Epidermal melanocyte (primary cell): ENCODE results near the gene CUEDC1.

ENCODE experiments used
- DNase-seq: peaks from one replicate; pipeline ENCODE4 v3.0.0; 2011; ENCODE audit warnings: low spot score; ENCODE audit not compliant: insufficient read length

CUEDC1 gene

DNA sequence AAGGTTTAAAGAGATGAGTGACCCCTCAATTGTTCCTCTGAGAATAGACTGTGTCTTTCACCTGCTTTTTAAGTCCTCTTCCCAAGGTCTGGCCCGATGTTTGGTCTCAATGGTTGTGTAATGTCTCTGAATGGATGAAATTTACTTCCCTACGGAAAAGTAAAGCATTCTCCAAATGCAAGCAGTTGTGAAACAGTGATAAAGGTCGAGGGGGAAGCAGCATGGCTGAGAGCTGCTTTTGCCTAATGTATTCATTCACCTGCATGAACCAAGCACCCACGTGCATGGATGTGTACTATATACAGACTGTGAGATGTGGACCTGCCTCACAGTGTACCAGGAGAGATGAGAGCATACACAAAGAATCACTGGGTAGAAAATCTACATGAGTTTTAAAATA, 116.8 kb downstream of the CUEDC1 start:
- no peak for DNase-seq

DNA sequence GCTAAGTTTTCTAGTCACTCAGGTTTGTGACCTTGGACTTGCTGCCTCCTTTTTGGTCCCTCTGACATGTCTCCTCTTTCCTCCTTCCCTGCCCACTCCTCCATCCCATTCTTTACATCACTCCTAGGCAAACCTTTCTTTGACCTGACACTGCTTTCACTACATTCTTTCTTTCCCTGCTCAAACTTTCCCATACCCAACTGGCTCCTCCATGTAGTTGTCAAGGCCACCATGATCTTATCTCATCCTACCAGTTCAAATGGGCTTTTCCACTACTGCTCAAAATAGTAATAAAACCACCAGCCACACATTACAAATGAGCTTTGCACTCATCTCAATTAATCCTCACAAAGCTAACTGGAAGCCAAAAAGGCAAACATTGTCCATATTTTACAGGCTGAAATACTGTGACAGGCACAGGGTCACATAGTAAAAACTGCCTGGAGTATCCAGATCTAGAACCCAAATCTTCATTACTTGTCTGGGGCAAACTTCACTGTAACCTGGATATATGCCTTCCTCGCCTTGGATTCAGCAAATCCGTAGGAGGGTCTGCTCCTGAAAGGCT, 119.8 kb downstream of the CUEDC1 start:
- no peak for DNase-seq

DNA sequence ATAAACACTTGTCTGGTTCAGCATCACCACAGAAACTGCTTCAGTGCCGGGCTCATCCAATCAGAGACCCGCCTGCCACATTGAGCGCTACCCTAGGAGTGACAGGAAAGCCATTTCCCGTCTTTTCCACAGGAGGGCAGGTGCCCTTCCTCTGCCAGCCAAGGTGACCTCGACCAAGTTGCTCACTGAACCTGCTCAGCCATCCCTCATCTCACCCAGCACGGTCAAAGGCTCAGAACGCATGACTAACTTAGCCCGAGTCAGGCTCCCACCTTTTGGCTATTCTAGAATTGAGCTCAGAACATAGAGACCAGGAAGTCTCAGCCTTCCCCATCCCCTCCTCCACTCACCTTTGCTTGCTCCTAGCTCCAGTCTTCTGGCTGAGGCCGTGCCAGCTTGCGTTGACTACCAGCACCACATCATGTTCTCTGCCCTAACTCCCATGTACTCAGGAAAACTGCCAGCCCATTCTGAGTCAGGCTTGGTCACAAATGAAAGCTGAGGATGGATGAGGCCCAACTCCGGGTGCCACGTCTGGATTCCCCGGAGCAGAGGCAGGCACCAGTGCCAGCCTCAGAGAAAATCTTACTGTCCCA, 121.0 kb downstream of the CUEDC1 start:
- DNase-seq = no peak

GRCh38 chr17:57833179-57833939, 121.9 kb downstream of the CUEDC1 start:
- peak; percentile 49 for DNase-seq

DNA sequence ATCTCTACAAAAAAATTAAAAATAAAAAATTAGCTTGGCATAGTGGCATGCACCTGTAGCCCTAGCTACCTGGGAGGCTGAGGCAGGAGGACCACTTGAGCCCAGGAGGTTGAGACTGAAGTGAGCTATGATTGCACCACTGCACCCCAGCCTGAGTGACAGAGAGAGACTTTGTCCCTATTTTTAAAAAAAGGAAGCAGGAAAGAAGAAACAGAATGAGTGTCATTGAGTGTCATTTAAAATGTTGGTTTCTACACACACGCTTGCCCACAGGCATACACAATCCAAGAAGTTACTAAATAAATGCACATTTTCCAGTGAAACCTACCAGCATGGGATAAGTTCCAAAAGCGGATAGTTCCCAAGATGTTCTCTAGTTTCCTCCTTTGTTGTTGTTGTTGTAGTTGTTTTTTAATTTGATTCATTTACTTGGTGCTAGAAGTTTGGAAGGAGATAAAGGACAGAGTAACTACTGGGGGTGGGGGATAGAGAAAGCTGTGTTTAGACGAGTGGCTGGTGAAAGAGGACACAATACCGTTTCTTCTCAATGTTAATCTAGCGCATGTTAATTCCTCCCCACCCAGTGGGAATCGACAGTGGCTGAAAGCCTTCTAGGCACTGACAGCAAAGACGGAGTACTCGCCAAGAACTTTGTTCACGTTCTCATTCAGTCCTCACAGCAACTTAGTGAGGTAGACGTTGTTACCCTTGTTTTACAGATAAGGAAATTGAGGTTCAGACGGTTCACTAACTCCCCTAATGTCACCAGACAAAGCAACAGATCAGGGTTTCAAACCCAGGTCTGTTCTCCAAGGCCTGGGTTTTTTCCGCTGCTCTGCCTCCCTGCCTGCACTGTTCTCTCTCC, 122.7 kb downstream of the CUEDC1 start:
- DNase-seq = no peak

- DNase-seq = no peak
Measured at GRCh38 chr17:57830880-57831279, 124.3 kb downstream of the CUEDC1 start.

DNA sequence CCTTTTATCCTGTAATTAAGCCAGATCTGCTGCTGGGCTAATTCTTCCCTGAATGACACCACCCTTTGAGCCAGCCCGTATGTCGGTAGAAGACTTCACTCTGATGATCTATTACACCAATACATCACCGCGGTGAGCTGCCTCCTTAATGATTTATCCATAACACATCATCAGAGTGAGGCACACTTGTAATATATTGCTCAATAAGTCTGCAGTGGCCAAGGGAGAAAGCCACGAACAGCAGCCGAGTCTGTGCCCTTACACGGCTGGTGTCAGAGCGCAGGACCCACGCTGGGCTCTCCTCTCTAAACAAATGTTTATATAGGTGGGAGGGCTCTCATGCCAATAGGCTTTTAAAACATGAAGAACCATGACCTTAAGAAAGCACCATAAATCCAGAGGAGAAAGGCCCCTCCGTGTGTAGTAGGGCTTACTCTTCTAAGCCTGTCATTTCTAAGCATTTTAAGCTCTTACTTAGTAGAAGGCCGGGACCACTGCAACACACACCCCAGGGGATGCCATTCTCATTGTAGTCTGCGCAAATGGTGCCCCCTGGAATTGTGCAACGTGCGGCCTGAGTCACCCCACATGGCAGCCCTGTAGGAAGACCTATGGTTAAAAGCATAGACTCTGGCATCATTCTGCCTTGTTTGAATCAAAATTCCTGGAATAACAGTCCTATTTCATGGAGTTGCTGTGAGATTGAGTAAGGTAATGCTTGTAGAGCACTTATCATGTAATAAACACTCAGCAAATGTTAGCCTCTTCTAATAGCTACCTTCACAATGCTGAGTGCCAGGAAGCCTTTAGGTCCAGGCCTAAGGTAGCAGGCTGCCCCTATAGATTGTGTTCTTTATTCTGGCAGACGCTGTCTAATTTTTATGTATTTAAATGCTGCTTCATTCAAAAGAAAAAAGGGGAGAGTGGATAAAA, 131.5 kb downstream of the CUEDC1 start:
- no peak for DNase-seq

GRCh38 chr17:57819867-57820266, 135.3 kb downstream of the CUEDC1 start:
- no peak for DNase-seq

DNA sequence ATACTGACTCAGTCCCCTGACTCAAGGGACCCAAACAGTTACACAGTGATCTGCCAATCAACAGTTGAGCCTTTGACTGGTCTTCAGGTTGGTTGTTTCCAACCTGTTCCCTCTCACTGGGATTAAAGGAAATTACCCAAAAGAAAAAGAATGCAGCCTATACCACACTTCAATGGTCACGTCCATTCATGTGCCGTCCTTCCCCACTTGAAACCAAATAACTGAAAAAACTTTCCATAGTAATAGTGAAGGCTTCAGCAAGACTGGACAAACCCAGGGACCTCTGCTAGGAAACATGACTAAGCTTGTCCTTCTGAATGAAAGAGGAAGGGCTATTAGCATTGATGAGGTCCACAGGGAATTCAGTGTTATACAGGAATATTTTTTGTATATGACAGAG, 135.9 kb downstream of the CUEDC1 start:
- DNase-seq = no peak

DNA sequence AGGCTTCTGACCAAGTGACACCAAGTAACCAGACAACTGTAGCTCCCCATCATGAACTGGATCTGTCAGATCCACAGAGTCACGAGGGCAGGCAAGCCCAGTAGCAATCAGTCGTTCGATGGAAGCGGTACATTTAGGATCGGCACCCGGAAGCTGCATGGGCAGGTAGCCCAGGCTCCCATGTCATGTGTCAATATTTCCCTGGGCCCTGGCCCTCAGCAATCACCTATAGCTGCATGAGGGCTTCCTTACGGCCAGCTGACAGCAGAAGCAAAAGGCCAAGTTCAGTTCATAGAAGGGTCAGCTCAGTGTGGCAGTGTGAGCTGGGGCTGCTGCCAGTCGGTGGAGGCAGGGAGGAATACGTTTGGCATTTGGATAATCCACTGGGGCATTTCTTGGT, 137.1 kb downstream of the CUEDC1 start:
- DNase-seq = no peak

GRCh38 chr17:57817299-57817698, 137.9 kb downstream of the CUEDC1 start:
- no peak for DNase-seq

DNA sequence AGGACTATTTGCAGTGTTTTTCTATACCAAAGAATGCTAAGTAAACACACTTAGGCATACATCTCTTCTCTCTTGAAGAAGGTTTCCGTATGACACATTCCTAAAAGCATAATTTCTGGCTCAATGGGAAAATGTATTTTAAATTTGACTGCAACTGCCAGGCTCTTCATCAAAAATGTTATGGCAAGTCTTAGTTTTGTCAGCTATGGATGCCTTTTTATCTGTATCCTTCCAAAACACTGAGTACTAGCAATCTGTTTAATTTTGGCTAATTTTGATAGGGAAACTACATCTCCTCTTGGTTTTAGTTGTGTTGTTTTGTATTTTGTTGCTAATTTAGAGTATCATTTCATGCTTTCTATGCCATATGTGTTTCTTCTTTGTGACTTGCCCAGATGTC, 140.8 kb downstream of the CUEDC1 start:
- no peak for DNase-seq

DNA sequence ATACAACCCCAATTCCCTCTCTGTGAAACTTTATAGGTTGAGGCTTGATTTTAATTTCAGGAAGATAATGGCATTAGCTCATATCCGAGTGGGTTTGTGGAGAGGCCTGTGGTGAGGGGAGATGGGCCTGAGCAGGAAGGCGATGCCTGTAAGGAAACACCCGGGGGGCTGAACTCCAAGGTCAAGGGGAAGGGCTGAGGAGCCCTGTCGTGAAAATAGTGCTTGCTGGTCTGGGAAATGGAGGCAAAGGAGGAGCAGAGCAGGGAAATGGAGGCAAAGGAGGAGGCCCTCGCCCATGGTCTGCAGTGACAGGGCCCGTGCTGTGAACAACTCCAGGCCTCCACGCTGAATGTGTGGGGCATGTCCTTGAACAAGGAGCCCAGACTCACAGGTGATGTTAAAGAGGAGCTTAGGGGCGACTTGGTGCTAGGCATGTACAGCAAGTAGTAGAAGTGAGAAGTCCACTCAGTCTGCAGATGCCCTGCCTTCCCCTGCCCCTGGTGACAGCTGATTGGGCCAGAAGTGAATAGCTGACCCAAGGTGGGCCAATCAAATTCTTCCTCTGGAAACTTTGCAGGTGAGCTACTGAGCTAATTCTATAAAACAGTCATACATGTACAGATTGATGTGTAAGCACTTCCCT, 143.5 kb downstream of the CUEDC1 start:
- no peak for DNase-seq
